Endothelial cell of umbilical vein (primary cell): Measurements from ENCODE around the gene PAIP2B. TPM values are rescaled to one million over a fixed set of nuclear protein-coding genes. Genes with fewer than 3 reads are reported as not detected.

Experiments used
- BruUV-seq: library from RNA; stranded (reverse); fragments of 400-500 nt; replicated peaks from 2 replicates; lab custom pipeline; 2021; lab: Mats Ljungman, UMichigan
- CTCF ChIA-PET: fragments of 300-600, 350-600 bp; sonication (Branson Sonifier 250); formaldehyde crosslinking; loops from one replicate; lab custom pipeline; 2021; ENCODE audit warnings: antibody characterized with exemption, inconsistent platforms; lab: Charles Lee
- POLR2A ChIA-PET: fragments of 300-600, 350-600 bp; sonication (Branson Sonifier 250); formaldehyde crosslinking; loops from one replicate; lab custom pipeline; 2021; ENCODE audit warnings: antibody characterized with exemption, inconsistent platforms; lab: Charles Lee
- DNase-seq: peaks from one replicate; pipeline ENCODE4 v3.0.0-alpha.2; 2011; ENCODE audit warnings: low read depth, low spot score
- FAIRE-seq: peaks from 2 replicates; lab custom pipeline; 2011; peaks lifted over from hg19 to GRCh38; lab: Jason Lieb, UNC
- H2AFZ ChIP-seq: 2 replicates; pipeline ENCODE4 v1.6.0; 2012; ENCODE audit warnings: low read depth, low read length, control low read depth, inconsistent platforms
- H3K27ac ChIP-seq: 2 replicates; pipeline ENCODE4 v1.5.1; 2011; ENCODE audit warnings: low read depth, mild to moderate bottlenecking, control low read depth, low read length, moderate library complexity; ENCODE audit not compliant: insufficient read depth
- H3K27me3 ChIP-seq, 2 experiments: 2 replicates each; pipeline versions ENCODE4 v1.6.0 to v1.6.1; 2011; ENCODE audit warnings: low read length in 2 of 2, mixed read lengths in 1 of 2; ENCODE audit not compliant: control insufficient read depth in 2 of 2, insufficient read depth in 2 of 2
- H3K36me3 ChIP-seq, 2 experiments: 2 replicates in 1 of 2; 3 replicates in 1 of 2; pipeline ENCODE4 v1.5.1; 2011; ENCODE audit warnings: low read length in 2 of 2, mild to moderate bottlenecking in 1 of 2, moderate library complexity in 1 of 2; ENCODE audit not compliant: control insufficient read depth in 2 of 2, insufficient read depth in 2 of 2; ENCODE audit errors: extremely low read depth in 1 of 2
- H3K4me1 ChIP-seq: 3 replicates; pipeline ENCODE4 v1.5.1; 2011; ENCODE audit warnings: mild to moderate bottlenecking, low read length; ENCODE audit not compliant: control insufficient read depth, insufficient read depth; ENCODE audit errors: extremely low read depth
- H3K4me2 ChIP-seq: 2 replicates; pipeline ENCODE4 v1.6.1; 2011; ENCODE audit warnings: low read length, control low read depth, mixed read lengths; ENCODE audit not compliant: insufficient read depth
- H3K4me3 ChIP-seq, 3 experiments: fragments of 200-600 bp in 1 of 3; sonication (generic), shearing (Covaris generic) in 1 of 3; replicated peaks in 1 of 3; 2 replicates each; pipeline ENCODE4 v1.5.1; 2011 to 2016; ENCODE audit warnings: control low read depth in 3 of 3, low read length in 3 of 3, mild to moderate bottlenecking in 2 of 3, inconsistent platforms in 1 of 3, low read depth in 1 of 3, moderate library complexity in 1 of 3; ENCODE audit not compliant: insufficient read depth in 1 of 3
- H3K79me2 ChIP-seq: 2 replicates; pipeline ENCODE4 v1.6.0; 2012; ENCODE audit warnings: low read length, inconsistent platforms; ENCODE audit not compliant: control insufficient read depth, insufficient read depth
- H3K9ac ChIP-seq: replicated peaks from 2 replicates; pipeline ENCODE3; 2011; ENCODE audit warnings: low read length, control low read depth; ENCODE audit not compliant: insufficient read depth; ENCODE audit errors: extremely low read depth
- H3K9me1 ChIP-seq: replicated peaks from 3 replicates; pipeline ENCODE4 v1.6.0; 2011; ENCODE audit warnings: mild to moderate bottlenecking, low read length; ENCODE audit not compliant: control insufficient read depth, insufficient read depth; ENCODE audit errors: extremely low read depth
- H3K9me3 ChIP-seq: replicated peaks from 2 replicates; pipeline ENCODE4 v1.5.1; 2012; ENCODE audit warnings: low read length, inconsistent platforms; ENCODE audit not compliant: control insufficient read depth, insufficient read depth
- H4K20me1 ChIP-seq: replicated peaks from 2 replicates; pipeline ENCODE3; 2011; ENCODE audit warnings: mild to moderate bottlenecking, low read length; ENCODE audit not compliant: control insufficient read depth, insufficient read depth; ENCODE audit errors: extremely low read depth
- EZH2 ChIP-seq: IDR thresholded peaks from 2 replicates; pipeline ENCODE4 v1.6.1; 2012; ENCODE audit warnings: borderline replicate concordance, low read depth, mild to moderate bottlenecking, moderate library complexity, low read length, inconsistent platforms; ENCODE audit not compliant: severe bottlenecking
- FOS ChIP-seq: IDR thresholded peaks from 2 replicates; pipeline ENCODE4 v1.6.1; 2011; ENCODE audit warnings: mild to moderate bottlenecking, low read length, moderate library complexity, borderline replicate concordance; ENCODE audit not compliant: insufficient read depth
- GATA2 ChIP-seq: IDR thresholded peaks from 2 replicates; pipeline ENCODE4 v1.7.0; 2011; ENCODE audit warnings: low read depth, mild to moderate bottlenecking, moderate library complexity, mixed read lengths, low read length; ENCODE audit not compliant: insufficient read length, insufficient read depth
- JUN ChIP-seq: IDR thresholded peaks from 2 replicates; pipeline ENCODE4 v1.6.1; 2011; ENCODE audit warnings: borderline replicate concordance, low read depth; ENCODE audit not compliant: insufficient read length, insufficient read depth
- MYC ChIP-seq: IDR thresholded peaks from one replicate; pipeline ENCODE4 v1.6.1; 2011; ENCODE audit warnings: mild to moderate bottlenecking, low read depth, low read length
- POLR2A ChIP-seq: IDR thresholded peaks from 2 replicates; pipeline ENCODE4 v1.6.1; 2012; ENCODE audit warnings: low read depth, mild to moderate bottlenecking, control low read depth, low read length
- POLR2AphosphoS5 ChIP-seq: IDR thresholded peaks from 2 replicates; pipeline ENCODE4 v1.6.1; 2012; ENCODE audit warnings: low read depth, mild to moderate bottlenecking, control low read depth, low read length, moderate library complexity; ENCODE audit not compliant: insufficient read depth
- dilution Hi-C: fragments of 300-500 bp; cut with MboI; formaldehyde crosslinking; loops from one replicate; pipeline ENCODE4 v1.15.0; 2019; ENCODE audit warnings: low sequenced_read_pairs; ENCODE audit not compliant: extremely low pct_ligation_motif_present
- intact Hi-C: fragments of 100-400 bp; cut with micrococcal nuclease; formaldehyde crosslinking; loops from one replicate; pipeline ENCODE4 v1.10.0; 2022
- polyA plus RNA-seq, 4 experiments: library from polyadenylated mRNA; depleted of rRNA in 3 of 4; stranded (reverse) in 3 of 4; unstranded in 1 of 4; fragments of >200 nt; gene quantifications; 2 replicates each; pipeline versions ENCODE4 v1.2.1 to v1.2.3, GENCODE V29; 2011 to 2012; ENCODE audit warnings: missing spikeins in 1 of 4
- total RNA-seq: library from RNA; stranded (reverse); gene quantifications from 2 replicates; pipeline ENCODE4 v1.2.3, GENCODE V29; 2021
- TF ChIP-seq, protein P1 (sequence below), 2 donors: IDR thresholded peaks; 1 replicate in 1 of 2; 2 replicates in 1 of 2; pipeline ENCODE4 v1.5.1; 2011; ENCODE audit warnings: low read length in 2 of 2, mild to moderate bottlenecking in 2 of 2, moderate library complexity in 2 of 2, control low read depth in 1 of 2, inconsistent platforms in 1 of 2, low read depth in 1 of 2; ENCODE audit not compliant: insufficient read depth in 1 of 2; ENCODE audit errors: extremely low read depth in 1 of 2
- TF ChIP-seq, protein P2 (sequence below): IDR thresholded peaks from 2 replicates; pipeline ENCODE4 v1.6.1; 2011; ENCODE audit not compliant: insufficient read depth, insufficient read length

Gene PAIP2B
- total and polyA plus RNA-seq, 2 donors (not counting 3 experiments of a cell fraction or from before 2014, with no cell fraction given): 0.21 to 0.62 TPM

DNA sequence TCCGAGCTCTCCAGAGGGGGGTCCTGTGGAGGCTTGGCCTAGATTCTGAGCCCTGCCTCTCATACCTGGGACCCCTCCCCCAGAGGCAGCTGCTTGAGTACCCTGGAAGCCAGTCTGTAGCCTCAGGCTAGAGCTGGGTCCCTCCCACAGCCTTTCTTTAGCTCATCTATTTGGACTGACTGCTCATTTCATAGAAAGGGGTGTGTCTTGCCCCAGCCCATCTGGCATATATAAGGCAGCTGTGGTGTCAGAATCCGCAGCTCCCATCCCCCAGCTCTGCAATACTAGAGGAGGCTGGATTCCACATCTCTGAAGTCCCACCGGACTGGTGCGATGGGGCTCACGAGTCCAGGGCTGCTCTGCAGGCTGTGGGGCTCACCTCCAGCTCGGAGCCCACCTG is 70.3 kb downstream of the PAIP2B start:
- no peaks in the 10 kb centered on the region for H3K4me1 ChIP-seq
- no peak for FAIRE-seq
- H2AFZ ChIP-seq: no peak overlapping the region
- POLR2A ChIA-PET: no interaction called here
- dilution Hi-C loops (no loop called here), intact Hi-C loops (loop anchor here (2.0 to 5.0 kb wide), 2 partner anchors 120 to 176 kb away; partner anchors contain the start of gene ZNF638)
- TF ChIP-seq, protein P1, sequence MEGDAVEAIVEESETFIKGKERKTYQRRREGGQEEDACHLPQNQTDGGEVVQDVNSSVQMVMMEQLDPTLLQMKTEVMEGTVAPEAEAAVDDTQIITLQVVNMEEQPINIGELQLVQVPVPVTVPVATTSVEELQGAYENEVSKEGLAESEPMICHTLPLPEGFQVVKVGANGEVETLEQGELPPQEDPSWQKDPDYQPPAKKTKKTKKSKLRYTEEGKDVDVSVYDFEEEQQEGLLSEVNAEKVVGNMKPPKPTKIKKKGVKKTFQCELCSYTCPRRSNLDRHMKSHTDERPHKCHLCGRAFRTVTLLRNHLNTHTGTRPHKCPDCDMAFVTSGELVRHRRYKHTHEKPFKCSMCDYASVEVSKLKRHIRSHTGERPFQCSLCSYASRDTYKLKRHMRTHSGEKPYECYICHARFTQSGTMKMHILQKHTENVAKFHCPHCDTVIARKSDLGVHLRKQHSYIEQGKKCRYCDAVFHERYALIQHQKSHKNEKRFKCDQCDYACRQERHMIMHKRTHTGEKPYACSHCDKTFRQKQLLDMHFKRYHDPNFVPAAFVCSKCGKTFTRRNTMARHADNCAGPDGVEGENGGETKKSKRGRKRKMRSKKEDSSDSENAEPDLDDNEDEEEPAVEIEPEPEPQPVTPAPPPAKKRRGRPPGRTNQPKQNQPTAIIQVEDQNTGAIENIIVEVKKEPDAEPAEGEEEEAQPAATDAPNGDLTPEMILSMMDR (IDR thresholded peaks at IDR 0.05; ENCODE audit: extremely low read depth in 1 of 2, insufficient read depth in 1 of 2, low read depth in 1 of 2, low read length in 2 of 2): no peak
- TF ChIP-seq MYC (no peak), POLR2AphosphoS5 (no peak), POLR2A (no peak), GATA2 (no peak), JUN (no peak), FOS (no peak), EZH2 (no peak)
- TF ChIP-seq, protein P2, sequence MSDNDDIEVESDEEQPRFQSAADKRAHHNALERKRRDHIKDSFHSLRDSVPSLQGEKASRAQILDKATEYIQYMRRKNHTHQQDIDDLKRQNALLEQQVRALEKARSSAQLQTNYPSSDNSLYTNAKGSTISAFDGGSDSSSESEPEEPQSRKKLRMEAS: no peak
- H3K9me1 ChIP-seq: no peaks in the 10 kb centered on the region
- BruUV-seq: no TSS peak
- H3K79me2 ChIP-seq: no peaks in the 10 kb centered on the region
- no peak for DNase-seq
- H3K27me3 ChIP-seq: peaks cover 0 to 7% of the 10 kb centered on the region in 2 experiments
- CTCF ChIA-PET: interaction anchor here (0.7 to 1.8 kb wide), 8 partner anchors 11 to 175 kb away, joined by 3 to 11 read pairs (median 4); partner anchors contain the start of gene ZNF638
- no peak overlapping the region for H3K4me3 ChIP-seq
- H3K9ac ChIP-seq: no peak overlapping the region
- H4K20me1 ChIP-seq: no peaks in the 10 kb centered on the region
- H3K27ac ChIP-seq: no peak overlapping the region
- no peak overlapping the region for H3K4me2 ChIP-seq
- no peaks in the 10 kb centered on the region for H3K36me3 ChIP-seq
- no peaks in the 10 kb centered on the region for H3K9me3 ChIP-seq
